ENCODE measurements around the gene PTTG1IP. TPM values are rescaled to one million over a fixed set of nuclear protein-coding genes. Genes with fewer than 3 reads are reported as not detected.

The PTTG1IP gene
- total and polyA plus RNA-seq, 10 of the 15 experiments (the other 5 are each of a cell fraction or from before 2014, with no cell fraction given), result 2.4 to 56.4 (median 44.4) TPM

- no peak overlapping the region for H3K4me2 ChIP-seq (ENCODE audit: control insufficient read depth, insufficient read depth)
- no peak overlapping the region for H3K4me3 ChIP-seq
- peaks cover 3% of the 10 kb centered on the region for H3K4me1 ChIP-seq (ENCODE audit: control insufficient read depth, insufficient read depth, low read length)
- BruUV-seq (replicated peaks), result no TSS peak
- intact Hi-C loops (cut with micrococcal nuclease; ENCODE audit: unreplicated experiment), result no loop called here
- POLR2A ChIA-PET, result no interaction called here
- WGBS (ENCODE audit: insufficient coverage, insufficient replicate concordance, low lambda C conversion rate, missing lambda C conversion rate), result 92% methylated on average over 30 of the region's 30 CpGs
- FAIRE-seq (peak; percentile 18), ATAC-seq (no peak), DNase-seq (ENCODE audit: low read depth, low spot score) (no peak)
- no peak for TF ChIP-seq YY1 (IDR thresholded peaks at IDR 0.05; ENCODE audit: low read depth, low read length)
- TF ChIP-seq ZNF687 (IDR thresholded peaks at IDR 0.05), result no peak
- TF ChIP-seq STAT3 (IDR thresholded peaks at IDR 0.05; ENCODE audit: low read depth, low read length), result no peak
- no peak for TF ChIP-seq KLF5 (IDR thresholded peaks at IDR 0.05; ENCODE audit: partially characterized antibody)
- TF ChIP-seq ZSCAN29 (IDR thresholded peaks at IDR 0.05), result no peak
- no peak for TF ChIP-seq NRF1 (conservative IDR thresholded peaks at IDR 0.05; ENCODE audit: low read depth, low read length)
- TF ChIP-seq NR2C2 (IDR thresholded peaks at IDR 0.05; ENCODE audit: borderline replicate concordance, control insufficient read depth, insufficient read length, low read depth), result peak; percentile 9
- TF ChIP-seq, protein P1, sequence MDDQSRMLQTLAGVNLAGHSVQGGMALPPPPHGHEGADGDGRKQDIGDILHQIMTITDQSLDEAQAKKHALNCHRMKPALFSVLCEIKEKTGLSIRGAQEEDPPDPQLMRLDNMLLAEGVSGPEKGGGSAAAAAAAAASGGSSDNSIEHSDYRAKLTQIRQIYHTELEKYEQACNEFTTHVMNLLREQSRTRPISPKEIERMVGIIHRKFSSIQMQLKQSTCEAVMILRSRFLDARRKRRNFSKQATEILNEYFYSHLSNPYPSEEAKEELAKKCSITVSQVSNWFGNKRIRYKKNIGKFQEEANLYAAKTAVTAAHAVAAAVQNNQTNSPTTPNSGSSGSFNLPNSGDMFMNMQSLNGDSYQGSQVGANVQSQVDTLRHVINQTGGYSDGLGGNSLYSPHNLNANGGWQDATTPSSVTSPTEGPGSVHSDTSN (IDR thresholded peaks at IDR 0.05; ENCODE audit: insufficient replicate concordance, low read depth, low read length), result peak; percentile 32
- TF ChIP-seq POLR2AphosphoS5 (IDR thresholded peaks at IDR 0.05; ENCODE audit: low read length), result no peak
- peak; percentile 60; the same call in 1 of the 2 replicates for TF ChIP-seq TCF3 (IDR thresholded peaks at IDR 0.05; ENCODE audit: borderline replicate concordance, insufficient read depth, low read depth, low read length)
- TF ChIP-seq ZNF622 (IDR thresholded peaks at IDR 0.05), result no peak
- TF ChIP-seq BCL3 (IDR thresholded peaks at IDR 0.05; ENCODE audit: borderline replicate concordance, insufficient read depth, low read depth, low read length, poor library complexity, severe bottlenecking), result peak; percentile 43
- TF ChIP-seq GABPA (IDR thresholded peaks at IDR 0.05; ENCODE audit: low read depth), result no peak
- no peak overlapping the region for H3K27ac ChIP-seq (ENCODE audit: control insufficient read depth, insufficient read depth)
- H2AFZ ChIP-seq (ENCODE audit: control insufficient read depth, low read depth, low read length), result no peak overlapping the region
- in situ Hi-C loops (cut with MboI), result no loop called here
- no peaks in the 10 kb centered on the region for H3K9me3 ChIP-seq (replicated peaks; ENCODE audit: control insufficient read depth, insufficient read depth, low read length)
- H3K36me3 ChIP-seq (ENCODE audit: control insufficient read depth in 2 of 2, insufficient read depth in 2 of 2, low read length in 1 of 2), result peaks cover 14 to 62% of the 10 kb centered on the region in 2 experiments
- RAD21 ChIA-PET (ENCODE audit: unreplicated experiment), result no interaction called here
- SMC1A ChIA-PET (ENCODE audit: uncharacterized antibody, unreplicated experiment), result no interaction called here
- no peaks in the 10 kb centered on the region for H3K27me3 ChIP-seq (replicated peaks in 1 of 2; ENCODE audit: control insufficient read depth in 2 of 2, insufficient read depth in 2 of 2, low read length in 1 of 2)
- no peaks in the 10 kb centered on the region for H3K79me2 ChIP-seq (ENCODE audit: control insufficient read depth, insufficient read depth, low read length)
- H3K9ac ChIP-seq (ENCODE audit: control insufficient read depth, insufficient read depth, low read length), result no peak overlapping the region
- no peaks in the 10 kb centered on the region for H4K20me1 ChIP-seq (ENCODE audit: control insufficient read depth, insufficient read depth)
- CTCF ChIA-PET, result no interaction called here
These were observed 29.0 kb upstream of the PTTG1IP start for GRCh38 chr21:44902268-44903049.
